ENCODE results near the gene IL15. TPM values are rescaled to one million over a fixed set of nuclear protein-coding genes. Genes with fewer than 3 reads are reported as not detected.
"Not testable (repeated sequence)": the region's sequence is repeated elsewhere in the genome, so short reads cannot be mapped to it uniquely, and the experiment has no call there.

IL15 gene
- 17.9 and 27.4 TPM in 2 replicates for total RNA-seq (2014; rRNA removed; shearing (Covaris generic); ENCODE audit: low replicate concordance)

- in situ Hi-C loops (cut with HindIII; ENCODE audit: low pct_unique_long_range_greater_than_20kb, low sequenced_read_pairs): no loop called here
- DNase-seq (ENCODE audit: low read depth): peak; percentile 88
Observed at GRCh38 chr4:141636082-141636770, at the start of gene IL15. TSS of gene IL15 (plus strand) at chr4:141636583. CDS start at chr4:141719465, 82,882 bp downstream.

DNA sequence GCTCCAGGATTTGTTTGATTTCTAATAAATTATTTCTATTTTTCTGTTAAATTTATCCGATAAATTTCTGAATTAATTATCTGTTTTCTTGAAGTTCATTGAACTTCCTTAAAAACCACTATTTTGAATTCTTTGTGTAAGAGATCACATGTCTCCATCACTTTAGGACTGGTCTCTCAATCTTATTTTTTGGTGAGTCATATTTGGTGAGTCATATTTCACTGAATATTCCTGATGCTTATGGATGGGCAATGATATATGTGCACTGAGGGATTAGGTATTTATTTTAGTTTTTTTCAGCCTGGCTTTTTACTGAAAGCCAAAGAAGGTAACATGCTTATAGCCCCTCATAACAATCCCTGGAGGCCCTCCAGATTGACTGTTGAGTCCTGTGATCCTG, 48.5 kb upstream of the IL15 start:
- DNase-seq (ENCODE audit: low read depth): no peak
- in situ Hi-C loops (cut with HindIII; ENCODE audit: low pct_unique_long_range_greater_than_20kb, low sequenced_read_pairs): no loop called here

- in situ Hi-C loops (cut with HindIII; ENCODE audit: low pct_unique_long_range_greater_than_20kb, low sequenced_read_pairs): no loop called here
- no peak for DNase-seq (ENCODE audit: low read depth)
Observed at GRCh38 chr4:141595531-141595930, 40.9 kb upstream of the IL15 start.

DNA sequence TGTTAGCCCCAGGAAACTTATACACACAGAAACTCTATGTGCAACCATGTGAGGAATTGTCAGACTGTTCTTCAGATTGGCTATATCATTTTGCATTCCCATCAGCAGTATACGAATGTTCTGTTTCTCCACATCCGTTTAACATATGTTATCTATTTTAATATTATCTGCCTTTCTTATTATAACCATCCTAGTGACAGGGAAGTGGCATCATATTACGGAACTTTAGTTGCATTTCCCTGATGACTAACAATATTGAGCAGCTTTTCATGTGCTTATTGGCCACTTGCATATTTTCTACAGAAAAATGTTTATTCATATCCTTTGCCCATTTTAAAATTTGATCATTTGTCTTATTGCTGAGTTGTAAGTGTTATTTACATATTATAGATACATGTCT, 36.5 kb upstream of the IL15 start:
- in situ Hi-C loops (cut with HindIII; ENCODE audit: low pct_unique_long_range_greater_than_20kb, low sequenced_read_pairs): no loop called here
- no peak for DNase-seq (ENCODE audit: low read depth)

- in situ Hi-C loops (cut with HindIII; ENCODE audit: low pct_unique_long_range_greater_than_20kb, low sequenced_read_pairs); DNase-seq (ENCODE audit: low read depth): not testable (repeated sequence)
Observed at GRCh38 chr4:141604683-141605082, 31.7 kb upstream of the IL15 start.

DNA sequence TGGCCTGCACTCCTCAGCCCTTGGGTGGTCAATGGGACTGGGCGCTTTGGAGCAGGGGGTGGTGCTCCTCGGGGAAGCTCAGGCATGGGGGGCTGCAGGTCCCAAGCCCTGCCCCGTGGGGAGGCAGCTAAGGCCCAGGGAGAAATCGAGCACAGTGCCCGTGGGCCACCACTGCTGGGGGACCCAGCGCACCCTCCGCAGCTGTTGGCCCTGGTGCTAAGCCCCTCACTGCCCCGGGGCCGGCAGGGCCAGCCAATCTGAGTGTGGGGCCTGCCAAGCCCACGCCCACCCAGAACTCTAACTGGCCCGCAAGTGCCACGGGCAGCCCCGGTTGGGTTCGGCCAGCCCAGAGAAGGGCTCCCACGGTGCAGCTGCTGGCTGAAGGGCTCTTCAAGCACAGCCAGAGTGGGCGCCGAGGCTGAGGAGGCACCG, 30.9 kb upstream of the IL15 start:
- in situ Hi-C loops (cut with HindIII; ENCODE audit: low pct_unique_long_range_greater_than_20kb, low sequenced_read_pairs): no loop called here
- DNase-seq (ENCODE audit: low read depth): no peak

DNA sequence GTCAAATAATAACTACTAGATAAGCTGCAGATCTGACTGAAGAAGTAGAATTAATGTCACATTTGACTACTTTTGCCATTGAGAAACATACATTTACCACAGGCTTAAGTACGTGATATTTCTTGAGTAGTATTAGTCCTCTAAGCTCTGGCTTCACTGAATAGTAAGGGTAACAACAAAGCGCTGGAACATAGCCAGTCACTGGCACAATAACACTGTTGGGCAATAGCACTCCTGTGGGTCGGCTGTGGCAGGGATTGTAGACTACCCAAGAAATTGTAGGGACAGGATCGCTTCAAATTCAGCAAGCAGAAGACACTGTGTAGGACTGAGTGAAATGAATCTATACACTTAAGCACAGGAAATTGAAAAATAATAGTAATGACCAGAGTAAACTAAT, 27.1 kb upstream of the IL15 start:
- in situ Hi-C loops (cut with HindIII; ENCODE audit: low pct_unique_long_range_greater_than_20kb, low sequenced_read_pairs): no loop called here
- DNase-seq (ENCODE audit: low read depth): no peak

- in situ Hi-C loops (cut with HindIII; ENCODE audit: low pct_unique_long_range_greater_than_20kb, low sequenced_read_pairs): no loop called here
- DNase-seq (ENCODE audit: low read depth): no peak
Observed at GRCh38 chr4:141610365-141610764, 26.0 kb upstream of the IL15 start.

DNA sequence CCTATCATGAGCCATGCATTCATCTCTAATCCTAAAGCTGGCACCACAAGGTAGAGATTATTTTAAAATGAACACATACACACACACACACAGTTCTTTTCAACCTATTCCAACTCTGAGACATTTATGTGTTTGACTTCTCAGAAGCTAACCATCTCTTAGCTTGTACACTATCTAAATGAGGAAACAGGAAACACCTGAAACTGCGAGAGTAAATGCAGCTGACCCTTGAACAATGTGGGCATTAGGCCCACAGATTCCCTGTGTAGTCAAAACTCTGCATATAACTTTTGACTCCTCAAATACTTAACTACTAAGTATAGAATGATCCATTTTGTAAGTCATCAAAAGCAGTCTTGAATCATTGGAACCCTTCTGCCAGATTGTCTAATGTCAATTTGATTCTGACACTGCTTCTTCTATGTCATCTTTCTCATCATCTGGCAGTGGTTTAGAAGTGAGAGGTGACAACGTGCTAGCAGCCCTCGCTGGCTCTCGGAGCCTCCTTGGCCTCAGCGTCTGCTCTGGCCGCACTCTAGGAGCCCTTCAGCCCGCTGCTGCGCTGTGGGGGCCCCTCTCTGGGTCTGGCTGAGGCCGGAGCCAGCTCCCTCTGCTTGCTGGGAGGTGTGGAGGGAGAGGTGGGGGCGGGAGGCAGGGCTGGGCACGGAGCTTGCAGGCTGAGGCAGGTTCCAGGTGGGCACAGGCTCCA, 21.4 kb upstream of the IL15 start:
- no peak for DNase-seq (ENCODE audit: low read depth)
- in situ Hi-C loops (cut with HindIII; ENCODE audit: low pct_unique_long_range_greater_than_20kb, low sequenced_read_pairs): no loop called here

GRCh38 chr4:141615587-141615918, 20.8 kb upstream of the IL15 start:
- DNase-seq (ENCODE audit: low read depth); in situ Hi-C loops (cut with HindIII; ENCODE audit: low pct_unique_long_range_greater_than_20kb, low sequenced_read_pairs): not testable (repeated sequence)

- no peak for DNase-seq (ENCODE audit: low read depth)
- in situ Hi-C loops (cut with HindIII; ENCODE audit: low pct_unique_long_range_greater_than_20kb, low sequenced_read_pairs): no loop called here
Observed at GRCh38 chr4:141620715-141621114, 15.7 kb upstream of the IL15 start.

DNA sequence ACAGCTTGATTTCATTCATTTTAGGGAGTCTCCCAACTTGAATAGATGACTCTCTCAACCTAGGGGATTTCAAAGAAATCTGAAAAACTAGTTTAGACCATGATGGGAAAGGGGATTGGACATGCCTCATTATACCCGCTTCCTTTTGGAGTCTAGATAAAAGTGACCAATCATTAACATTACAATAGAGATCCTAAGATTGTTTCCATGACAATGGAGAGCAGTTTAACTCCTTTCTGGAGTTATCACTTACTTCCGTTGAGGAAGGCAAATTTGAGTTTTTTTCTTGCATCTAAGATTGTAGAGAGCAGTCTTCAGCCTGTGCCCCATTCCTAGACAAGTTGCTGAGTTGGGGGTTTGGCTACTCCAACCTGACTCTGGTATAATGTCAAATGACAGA, 11.4 kb upstream of the IL15 start:
- in situ Hi-C loops (cut with HindIII; ENCODE audit: low pct_unique_long_range_greater_than_20kb, low sequenced_read_pairs): no loop called here
- DNase-seq (ENCODE audit: low read depth): no peak

DNA sequence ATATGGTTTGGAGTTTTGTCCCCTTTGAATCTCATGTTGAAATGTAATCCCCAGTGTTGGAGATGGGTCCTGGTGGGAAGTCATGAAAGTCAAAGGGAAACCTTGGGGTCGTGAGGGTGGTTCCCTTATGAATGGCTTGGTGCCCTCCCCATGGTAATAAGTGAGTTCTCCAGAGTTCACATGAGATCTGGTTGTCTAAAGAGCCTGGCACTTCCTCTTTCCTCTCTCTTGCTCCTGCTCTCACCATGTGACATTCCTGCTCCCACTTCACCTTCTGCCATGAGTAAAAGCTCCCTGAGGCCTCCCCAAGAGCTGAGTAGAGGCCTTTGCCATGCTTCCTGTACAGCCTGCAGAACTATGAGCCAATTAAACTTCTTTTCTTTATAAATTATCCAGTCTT, 5.5 kb upstream of the IL15 start:
- no peak for DNase-seq (ENCODE audit: low read depth)
- in situ Hi-C loops (cut with HindIII; ENCODE audit: low pct_unique_long_range_greater_than_20kb, low sequenced_read_pairs): no loop called here

DNA sequence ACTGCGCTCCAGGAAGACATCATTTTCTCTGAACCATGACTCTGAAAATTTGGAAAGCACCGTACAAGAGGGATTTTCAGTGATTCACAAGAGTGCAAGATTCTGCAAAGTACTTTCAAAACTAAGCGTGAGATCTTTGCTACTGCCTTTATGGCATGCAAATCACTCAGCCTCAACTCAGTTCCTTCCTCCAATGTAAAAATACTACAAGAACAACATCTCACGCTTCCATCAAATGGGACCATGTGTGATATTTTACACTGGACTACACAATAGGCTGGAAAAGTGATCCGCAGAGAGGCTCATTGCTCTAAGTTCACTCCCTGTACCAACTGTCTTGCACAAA, 674 bp upstream of the IL15 start:
- no peak for DNase-seq (ENCODE audit: low read depth)
- in situ Hi-C loops (cut with HindIII; ENCODE audit: low pct_unique_long_range_greater_than_20kb, low sequenced_read_pairs): no loop called here

GRCh38 chr4:141636771-141637460, 533 bp downstream of the IL15 start:
- in situ Hi-C loops (cut with HindIII; ENCODE audit: low pct_unique_long_range_greater_than_20kb, low sequenced_read_pairs): no loop called here
- DNase-seq (ENCODE audit: low read depth): peak; percentile 85

- DNase-seq (ENCODE audit: low read depth): no peak
- in situ Hi-C loops (cut with HindIII; ENCODE audit: low pct_unique_long_range_greater_than_20kb, low sequenced_read_pairs): no loop called here
Observed at GRCh38 chr4:141637565-141637964, 1.2 kb downstream of the IL15 start.

DNA sequence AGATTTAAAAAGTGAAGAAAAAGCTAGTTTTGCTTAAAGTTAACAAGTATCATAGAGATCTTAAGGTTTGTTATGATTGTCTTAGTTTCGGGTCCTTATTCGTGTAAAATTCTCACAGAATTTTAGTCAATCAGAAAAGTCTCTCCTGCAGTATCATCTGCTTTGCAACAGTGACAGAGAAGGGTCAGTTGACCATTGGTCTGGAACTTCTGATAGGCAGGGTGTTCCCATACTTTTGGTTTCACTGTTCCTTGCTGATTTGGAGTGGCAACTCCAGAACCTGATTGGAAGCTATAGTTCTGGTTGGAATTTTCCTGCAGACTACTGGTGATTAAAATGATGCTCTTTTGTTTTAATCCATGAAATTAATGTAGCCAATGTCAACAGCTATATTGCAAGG, 1.8 kb downstream of the IL15 start:
- in situ Hi-C loops (cut with HindIII; ENCODE audit: low pct_unique_long_range_greater_than_20kb, low sequenced_read_pairs): no loop called here
- no peak for DNase-seq (ENCODE audit: low read depth)

DNA sequence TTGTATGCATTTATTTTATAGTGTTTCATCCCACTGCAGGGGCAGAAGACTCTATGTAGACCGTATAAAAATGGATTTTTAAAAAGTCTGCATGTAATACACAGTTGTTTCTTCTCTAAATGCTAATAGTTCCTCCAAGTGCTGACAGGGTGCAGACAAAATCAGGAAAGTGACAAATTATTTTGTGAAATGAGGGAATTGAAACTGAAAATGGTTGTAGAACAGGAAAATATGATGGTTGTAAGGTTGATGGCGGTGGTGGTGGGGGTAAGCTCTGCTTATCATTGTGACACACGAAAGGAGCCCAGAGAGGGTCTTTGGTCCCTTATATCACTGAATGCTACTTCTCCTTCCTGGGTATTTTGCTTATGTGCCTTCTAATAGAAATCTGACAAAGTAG, 4.3 kb downstream of the IL15 start:
- no peak for DNase-seq (ENCODE audit: low read depth)
- in situ Hi-C loops (cut with HindIII; ENCODE audit: low pct_unique_long_range_greater_than_20kb, low sequenced_read_pairs): no loop called here

- in situ Hi-C loops (cut with HindIII; ENCODE audit: low pct_unique_long_range_greater_than_20kb, low sequenced_read_pairs): no loop called here
- no peak for DNase-seq (ENCODE audit: low read depth)
Observed at GRCh38 chr4:141642063-141642462, 5.7 kb downstream of the IL15 start.
